ENCODE measurements around the gene ASB1.

ASB1 gene

DNA sequence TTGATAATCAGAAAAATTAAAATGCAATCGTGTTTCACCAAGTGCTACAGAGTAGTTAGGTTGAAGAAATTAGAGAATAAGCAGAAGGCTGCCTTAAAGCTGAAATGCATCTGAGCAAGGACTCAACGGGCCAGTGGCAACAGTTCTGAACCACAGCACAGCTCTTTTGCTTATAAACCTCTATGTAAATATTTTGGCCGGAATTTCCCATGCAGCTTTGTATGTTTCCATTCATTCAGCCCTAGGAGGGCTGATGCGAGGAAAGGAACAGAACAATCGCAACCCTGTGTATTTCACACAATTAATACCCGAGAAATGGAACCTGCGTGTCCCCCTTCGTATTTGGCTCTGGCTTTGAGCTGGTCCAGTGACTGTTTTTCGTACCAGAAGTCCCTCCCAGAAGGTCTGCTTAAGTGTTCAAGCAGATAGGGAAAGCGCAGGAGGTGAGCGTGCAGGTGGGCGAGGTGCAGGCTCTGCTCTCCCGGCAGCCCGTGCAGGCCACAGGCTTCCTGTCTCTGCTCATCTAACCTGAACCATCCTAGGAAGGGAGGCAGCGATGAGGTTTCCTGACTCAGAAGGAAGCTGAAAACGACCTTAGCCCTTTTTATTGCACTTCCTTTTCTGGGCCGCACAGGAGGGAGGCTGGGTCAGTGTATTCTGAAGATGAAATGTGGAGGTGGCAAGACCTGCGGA lies 67.3 kb downstream of the ASB1 start:
- TF ChIP-seq, protein P1, sequence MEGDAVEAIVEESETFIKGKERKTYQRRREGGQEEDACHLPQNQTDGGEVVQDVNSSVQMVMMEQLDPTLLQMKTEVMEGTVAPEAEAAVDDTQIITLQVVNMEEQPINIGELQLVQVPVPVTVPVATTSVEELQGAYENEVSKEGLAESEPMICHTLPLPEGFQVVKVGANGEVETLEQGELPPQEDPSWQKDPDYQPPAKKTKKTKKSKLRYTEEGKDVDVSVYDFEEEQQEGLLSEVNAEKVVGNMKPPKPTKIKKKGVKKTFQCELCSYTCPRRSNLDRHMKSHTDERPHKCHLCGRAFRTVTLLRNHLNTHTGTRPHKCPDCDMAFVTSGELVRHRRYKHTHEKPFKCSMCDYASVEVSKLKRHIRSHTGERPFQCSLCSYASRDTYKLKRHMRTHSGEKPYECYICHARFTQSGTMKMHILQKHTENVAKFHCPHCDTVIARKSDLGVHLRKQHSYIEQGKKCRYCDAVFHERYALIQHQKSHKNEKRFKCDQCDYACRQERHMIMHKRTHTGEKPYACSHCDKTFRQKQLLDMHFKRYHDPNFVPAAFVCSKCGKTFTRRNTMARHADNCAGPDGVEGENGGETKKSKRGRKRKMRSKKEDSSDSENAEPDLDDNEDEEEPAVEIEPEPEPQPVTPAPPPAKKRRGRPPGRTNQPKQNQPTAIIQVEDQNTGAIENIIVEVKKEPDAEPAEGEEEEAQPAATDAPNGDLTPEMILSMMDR (IDR thresholded peaks at IDR 0.05; ENCODE audit: borderline replicate concordance, control extremely low read depth, extremely low read depth, insufficient read depth, missing control alignments), result no peak
- DNase-seq (ENCODE audit: low spot score), result no peak
- in situ Hi-C loops (cut with MboI; ENCODE audit: low sequenced_read_pairs, unreplicated experiment), result no loop called here

DNA sequence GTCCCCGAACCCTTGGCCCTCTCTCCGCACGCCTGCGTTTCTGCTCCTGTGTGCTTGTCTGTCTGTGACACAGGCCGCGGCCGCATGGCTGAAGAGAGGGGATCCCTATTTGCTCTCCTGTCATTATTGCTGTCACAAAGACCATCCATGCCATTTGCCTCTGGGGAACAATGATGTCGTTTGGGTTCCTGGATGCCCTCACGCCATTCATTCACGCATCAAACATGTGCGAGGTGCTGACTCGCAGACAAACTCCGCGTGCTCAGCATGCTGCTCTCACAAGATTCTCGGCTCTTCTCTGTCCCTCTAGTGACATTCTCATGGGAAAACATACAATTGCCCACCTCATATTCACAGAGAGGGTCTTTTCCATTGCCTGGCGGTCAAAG lies 67.8 kb downstream of the ASB1 start:
- TF ChIP-seq, protein P1 (IDR thresholded peaks at IDR 0.05; ENCODE audit: borderline replicate concordance, control extremely low read depth, extremely low read depth, insufficient read depth, missing control alignments), result no peak
- DNase-seq (ENCODE audit: low spot score), result no peak
- in situ Hi-C loops (cut with MboI; ENCODE audit: low sequenced_read_pairs, unreplicated experiment), result no loop called here

DNA sequence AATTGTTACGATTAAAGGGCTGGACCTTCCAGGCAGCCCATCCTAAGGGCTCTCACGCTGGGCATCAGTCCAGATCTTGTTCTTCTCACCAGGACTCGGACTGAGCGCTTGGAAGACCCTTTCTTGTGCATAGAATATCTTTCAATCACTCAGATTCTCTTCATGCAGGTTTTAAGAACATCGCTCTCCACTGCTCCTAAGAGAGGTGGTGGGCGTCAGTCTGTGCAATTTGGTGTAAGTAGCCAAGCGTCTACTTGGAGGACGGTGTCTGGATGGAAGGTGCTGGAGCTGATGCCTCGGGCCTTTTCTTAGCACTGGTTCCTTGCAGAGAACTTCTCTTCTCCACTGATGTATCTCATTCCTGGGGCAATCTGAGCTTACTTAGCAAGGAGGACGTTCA lies 68.7 kb downstream of the ASB1 start:
- no peak for DNase-seq (ENCODE audit: low spot score)
- TF ChIP-seq, protein P1 (IDR thresholded peaks at IDR 0.05; ENCODE audit: borderline replicate concordance, control extremely low read depth, extremely low read depth, insufficient read depth, missing control alignments), result no peak
- in situ Hi-C loops (cut with MboI; ENCODE audit: low sequenced_read_pairs, unreplicated experiment), result no loop called here

DNA sequence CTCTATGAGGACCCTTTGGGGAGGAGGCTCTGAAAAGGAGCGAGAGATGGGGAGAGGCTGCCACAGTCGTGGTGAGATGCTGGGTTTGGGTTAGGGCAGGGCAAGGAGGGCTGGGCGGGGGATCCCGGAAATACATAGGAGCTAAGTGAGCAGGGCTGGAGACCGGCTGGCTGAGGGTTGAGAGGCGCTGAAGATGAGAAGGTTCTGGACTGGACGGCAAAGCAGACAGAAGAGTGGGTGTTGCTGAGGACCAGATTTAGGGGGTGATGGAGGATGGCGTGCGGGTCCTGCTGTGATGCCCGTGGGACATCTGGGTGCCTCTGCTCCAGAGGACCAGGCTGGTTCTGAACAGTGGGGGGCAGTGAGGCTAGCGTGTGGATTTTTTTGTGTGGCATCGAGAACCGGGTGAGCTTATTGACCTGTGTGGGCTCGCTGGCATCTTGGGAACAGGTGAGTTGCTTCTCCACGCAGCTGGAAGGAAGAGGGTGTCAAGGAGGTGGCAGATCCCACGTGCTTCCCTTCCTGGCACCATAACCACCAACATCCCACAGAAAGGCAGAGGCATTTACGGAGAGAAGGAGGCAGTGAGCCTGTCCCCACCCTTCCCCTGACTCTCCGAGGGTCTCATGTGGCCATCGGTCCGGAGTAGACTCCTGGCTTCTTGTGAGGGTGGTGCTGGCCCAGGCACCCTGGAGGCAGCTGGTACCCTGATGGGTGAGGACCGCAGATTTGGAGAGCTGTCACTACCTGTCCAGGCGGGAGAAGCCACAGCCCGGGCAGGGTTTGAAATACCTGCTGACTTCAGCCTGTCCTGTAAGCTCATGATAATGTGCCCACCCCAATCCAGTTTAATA lies 70.3 kb downstream of the ASB1 start:
- in situ Hi-C loops (cut with MboI; ENCODE audit: low sequenced_read_pairs, unreplicated experiment), result no loop called here
- TF ChIP-seq, protein P1 (IDR thresholded peaks at IDR 0.05; ENCODE audit: borderline replicate concordance, control extremely low read depth, extremely low read depth, insufficient read depth, missing control alignments), result no peak
- DNase-seq (ENCODE audit: low spot score), result no peak

DNA sequence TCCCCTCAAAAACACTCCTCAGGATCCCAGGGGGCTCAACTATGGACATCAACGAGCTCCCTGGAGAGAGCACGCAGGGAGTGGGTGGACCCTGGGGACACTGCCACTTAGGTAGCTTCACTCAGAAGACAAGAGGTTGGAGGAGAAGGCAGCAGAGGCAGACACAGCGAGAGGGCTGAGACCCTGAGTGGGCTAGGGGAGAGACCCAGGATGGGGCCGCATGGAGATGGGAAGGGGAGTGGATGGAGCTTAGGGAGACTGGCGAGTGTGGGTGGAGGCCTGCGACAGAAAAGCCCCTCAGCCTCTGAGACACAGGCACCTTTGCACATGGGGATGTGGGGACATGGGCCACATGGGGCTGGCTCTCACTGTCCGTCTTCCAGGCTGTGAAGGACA lies 70.9 kb downstream of the ASB1 start:
- no peak for DNase-seq (ENCODE audit: low spot score)
- TF ChIP-seq, protein P1 (IDR thresholded peaks at IDR 0.05; ENCODE audit: borderline replicate concordance, control extremely low read depth, extremely low read depth, insufficient read depth, missing control alignments), result no peak
- in situ Hi-C loops (cut with MboI; ENCODE audit: low sequenced_read_pairs, unreplicated experiment), result no loop called here

DNA sequence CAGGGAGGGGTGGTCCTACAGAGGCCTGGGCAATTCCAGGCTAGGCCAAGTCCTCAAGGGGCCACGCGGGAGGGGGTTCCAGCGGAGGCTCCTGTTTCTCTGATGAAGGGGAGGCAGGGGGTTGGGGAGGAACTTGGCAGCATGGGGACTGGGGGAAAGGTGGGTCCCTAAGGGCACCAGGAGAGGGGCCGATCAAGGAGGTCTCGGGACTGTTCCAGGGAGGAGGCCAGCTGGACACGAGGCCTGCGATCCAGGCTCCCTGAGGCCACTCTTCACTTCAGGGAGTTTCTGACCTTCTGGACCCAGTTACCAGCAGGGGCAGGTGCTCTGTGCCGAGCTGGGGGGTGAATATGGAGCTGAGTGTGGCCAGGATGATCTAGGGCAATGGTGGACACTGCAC lies 71.5 kb downstream of the ASB1 start:
- in situ Hi-C loops (cut with MboI; ENCODE audit: low sequenced_read_pairs, unreplicated experiment), result no loop called here
- no peak for DNase-seq (ENCODE audit: low spot score)
- TF ChIP-seq, protein P1 (IDR thresholded peaks at IDR 0.05; ENCODE audit: borderline replicate concordance, control extremely low read depth, extremely low read depth, insufficient read depth, missing control alignments), result no peak

All from GM13976 (cell line).